Bronchial epithelial cell (primary cell): ENCODE data around the gene P2RY6. TPM values are rescaled to one million over a fixed set of nuclear protein-coding genes. Genes with fewer than 3 reads are reported as not detected.
A peak's percentile ranks its signal among the peaks of the same experiment; 100 is the strongest.

Source experiments
- DNase-seq: peaks from one replicate; pipeline ENCODE4 v3.0.0-alpha.2; 2010; ENCODE audit warnings: low read depth
- FAIRE-seq: peaks from 2 replicates; lab custom pipeline; 2011; peaks lifted over from hg19 to GRCh38; lab: Jason Lieb, UNC
- H3K27me3 ChIP-seq: 2 replicates; pipeline ENCODE4 v1.5.1; 2011; ENCODE audit warnings: low read length; ENCODE audit not compliant: control insufficient read depth, insufficient read depth
- H3K36me3 ChIP-seq: 2 replicates; pipeline ENCODE4 v1.5.1; 2011; ENCODE audit warnings: low read length; ENCODE audit not compliant: control insufficient read depth, insufficient read depth
- H3K4me3 ChIP-seq: 2 replicates; pipeline ENCODE4 v1.5.1; 2011; ENCODE audit warnings: mild to moderate bottlenecking, low read depth, low read length, control low read depth
- CTCF ChIP-seq: IDR thresholded peaks from 2 replicates; pipeline ENCODE4 v1.5.1; 2011; ENCODE audit warnings: mild to moderate bottlenecking, moderate library complexity, low read length, control low read depth, inconsistent platforms; ENCODE audit not compliant: insufficient read depth, severe bottlenecking
- total RNA-seq: library from RNA; depleted of rRNA; stranded (reverse); fragments of >200 nt; gene quantifications from 2 replicates; pipeline ENCODE4 v1.2.1, GENCODE V29; 2014

P2RY6 gene
- total RNA-seq, 1 donor from 2014 or later: not detected

GRCh38 chr11:73307323-73308002 lies 35.3 kb downstream of the P2RY6 start:
- peak; percentile 85 for TF ChIP-seq CTCF
- Histone ChIP-seq H3K27me3 (no peaks in the 10 kb centered on the region), H3K36me3 (no peaks in the 10 kb centered on the region), H3K4me3 (peak overlapping the region; percentile 59)
- DNase-seq: peak; percentile 89
- peak; percentile 93 for FAIRE-seq

- no peak for TF ChIP-seq CTCF
- Histone ChIP-seq H3K36me3 (no peaks in the 10 kb centered on the region), H3K27me3 (no peaks in the 10 kb centered on the region), H3K4me3 (peak within 1 kb of the TSS; percentile 59)
- DNase-seq (peak; percentile 50), FAIRE-seq (no peak)
These were observed 36.1 kb downstream of the P2RY6 start, which contains the start of gene ARHGEF17 for GRCh38 chr11:73308003-73308960. Gene ARHGEF17 (plus strand): TSS chr11:73308276. CDS start chr11:73308639, 363 bp downstream.

- Histone ChIP-seq H3K27me3 (no peaks in the 10 kb centered on the region), H3K4me3 (peak overlapping the region; percentile 59), H3K36me3 (no peaks in the 10 kb centered on the region)
- peak; percentile 78 for DNase-seq
- FAIRE-seq: no peak
- no peak for TF ChIP-seq CTCF
These were observed 37.1 kb downstream of the P2RY6 start for GRCh38 chr11:73308961-73309919.

- H3K4me3 ChIP-seq: no peak overlapping the region
- no peak for TF ChIP-seq CTCF
- H3K36me3 ChIP-seq: no peaks in the 10 kb centered on the region
- no peaks in the 10 kb centered on the region for H3K27me3 ChIP-seq
- DNase-seq (no peak), FAIRE-seq (no peak)
These were observed 37.9 kb downstream of the P2RY6 start for GRCh38 chr11:73310076-73310475.

- no peak for TF ChIP-seq CTCF
These were observed 38.7 kb downstream of the P2RY6 start for GRCh38 chr11:73310661-73311393.

More at GRCh38 chr11:73310661-73311393, 38.7 kb downstream of the P2RY6 start:
- H3K4me3 ChIP-seq: no peak overlapping the region
- no peaks in the 10 kb centered on the region for H3K27me3 ChIP-seq
- FAIRE-seq (no peak), DNase-seq (no peak)
- no peaks in the 10 kb centered on the region for H3K36me3 ChIP-seq
